Type B pancreatic cell (in vitro differentiated cells): ENCODE results near the gene DOCK10. TPM values are rescaled to one million over a fixed set of nuclear protein-coding genes. Genes with fewer than 3 reads are reported as not detected.

Source experiments
- DNase-seq: peaks from one replicate; pipeline ENCODE4 v3.0.0; 2021; ENCODE audit warnings: mixed read lengths; ENCODE audit not compliant: unreplicated experiment; ENCODE audit errors: extremely low spot score
- H3K27ac Mint-ChIP-seq: 2 replicates; pipeline ENCODE4 v1.8.0; 2021; ENCODE audit warnings: mild to moderate bottlenecking, mixed read lengths
- H3K27me3 Mint-ChIP-seq: 2 replicates; pipeline ENCODE4 v1.8.0; 2021; ENCODE audit warnings: mixed read lengths
- H3K36me3 Mint-ChIP-seq: 2 replicates; pipeline ENCODE4 v1.8.0; 2021; ENCODE audit warnings: mixed read lengths
- H3K4me1 Mint-ChIP-seq: one replicate; pipeline ENCODE4 v1.8.0; 2021; ENCODE audit warnings: mixed read lengths; ENCODE audit not compliant: unreplicated experiment
- H3K4me3 Mint-ChIP-seq: 2 replicates; pipeline ENCODE4 v1.8.0; 2021; ENCODE audit warnings: mild to moderate bottlenecking, mixed read lengths
- H3K9me3 Mint-ChIP-seq: 2 replicates; pipeline ENCODE4 v1.8.0; 2021; ENCODE audit warnings: mixed read lengths
- CTCF ChIP-seq: fragments of 200-600 bp; sonication (generic); conservative IDR thresholded peaks from 2 replicates; pipeline ENCODE4 v1.5.0; 2021; ENCODE audit warnings: antibody characterized with exemption, mild to moderate bottlenecking
- total RNA-seq: library from RNA; stranded (reverse); gene quantifications from 2 replicates; pipeline ENCODE4 v1.2.1, GENCODE V29; 2021; ENCODE audit warnings: low replicate concordance

The DOCK10 gene
- total RNA-seq, 1 donor from 2014 or later: 3.5 TPM

GRCh38 chr2:225011585-225011984 lies 30.7 kb downstream of the DOCK10 start:
- no peak for TF ChIP-seq CTCF
- H3K4me1 Mint-ChIP-seq: peaks cover 17% of the 10 kb centered on the region
- H3K27ac Mint-ChIP-seq: no peak overlapping the region
- H3K27me3 Mint-ChIP-seq: peaks cover 11% of the 10 kb centered on the region
- DNase-seq: no peak
- no peaks in the 10 kb centered on the region for H3K36me3 Mint-ChIP-seq
- H3K9me3 Mint-ChIP-seq: no peaks in the 10 kb centered on the region
- H3K4me3 Mint-ChIP-seq: no peak overlapping the region

GRCh38 chr2:225010804-225011203 lies 31.5 kb downstream of the DOCK10 start:
- Mint-ChIP-seq H3K27me3 (peaks cover 11% of the 10 kb centered on the region), H3K4me3 (no peak overlapping the region), H3K4me1 (peaks cover 17% of the 10 kb centered on the region), H3K9me3 (no peaks in the 10 kb centered on the region), H3K27ac (no peak overlapping the region), H3K36me3 (no peaks in the 10 kb centered on the region)
- no peak for TF ChIP-seq CTCF
- DNase-seq: no peak

GRCh38 chr2:225009768-225010167 lies 32.5 kb downstream of the DOCK10 start:
- no peak for DNase-seq
- Mint-ChIP-seq H3K36me3 (no peaks in the 10 kb centered on the region), H3K27me3 (peaks cover 14% of the 10 kb centered on the region), H3K4me3 (no peak overlapping the region), H3K27ac (peak overlapping the region; percentile 20), H3K9me3 (no peaks in the 10 kb centered on the region), H3K4me1 (peaks cover 17% of the 10 kb centered on the region)
- no peak for TF ChIP-seq CTCF

- Mint-ChIP-seq H3K4me1 (peaks cover 17% of the 10 kb centered on the region), H3K9me3 (no peaks in the 10 kb centered on the region), H3K27me3 (peaks cover 15% of the 10 kb centered on the region), H3K4me3 (no peak overlapping the region), H3K27ac (no peak overlapping the region), H3K36me3 (no peaks in the 10 kb centered on the region)
- DNase-seq: no peak
- peak; percentile 69 for TF ChIP-seq CTCF
These were observed 33.3 kb downstream of the DOCK10 start for GRCh38 chr2:225008935-225009334.

- Mint-ChIP-seq H3K9me3 (no peaks in the 10 kb centered on the region), H3K36me3 (no peaks in the 10 kb centered on the region), H3K4me3 (no peak overlapping the region), H3K27me3 (peaks cover 20% of the 10 kb centered on the region), H3K4me1 (peaks cover 17% of the 10 kb centered on the region), H3K27ac (no peak overlapping the region)
- DNase-seq: no peak
- no peak for TF ChIP-seq CTCF
These were observed 34.0 kb downstream of the DOCK10 start for GRCh38 chr2:225008179-225008856.
